Neuronal stem cell (in vitro differentiated cells): ENCODE results near the gene DLG1.

Source experiments
- DNase-seq: peaks from one replicate; pipeline ENCODE4 v3.0.0-alpha.2; 2013; ENCODE audit warnings: low spot score
- H2AFZ ChIP-seq: one replicate; pipeline ENCODE4 v1.6.1; 2013; ENCODE audit warnings: mild to moderate bottlenecking, low read length, inconsistent platforms
- H2AK5ac ChIP-seq: 2 replicates; pipeline ENCODE4 v1.6.1; 2013; ENCODE audit warnings: low read depth, mild to moderate bottlenecking, inconsistent platforms, low read length, moderate library complexity, mixed read lengths
- H2BK120ac ChIP-seq: 2 replicates; pipeline ENCODE4 v1.6.1; 2013; ENCODE audit warnings: low read depth, mild to moderate bottlenecking, inconsistent platforms, low read length, moderate library complexity, mixed read lengths
- H2BK12ac ChIP-seq: one replicate; pipeline ENCODE4 v1.6.1; 2013; ENCODE audit warnings: low read length, inconsistent platforms
- H2BK15ac ChIP-seq: 2 replicates; pipeline ENCODE4 v1.6.1; 2013; ENCODE audit warnings: mild to moderate bottlenecking, low read length, inconsistent platforms, mixed read lengths
- H2BK5ac ChIP-seq: one replicate; pipeline ENCODE4 v1.6.1; 2013; ENCODE audit warnings: inconsistent platforms, mild to moderate bottlenecking, low read length, moderate library complexity
- H3K14ac ChIP-seq: one replicate; pipeline ENCODE4 v1.6.1; 2013; ENCODE audit warnings: low read length, inconsistent platforms
- H3K18ac ChIP-seq: 2 replicates; pipeline ENCODE4 v1.6.1; 2013; ENCODE audit warnings: low read length, inconsistent platforms
- H3K23ac ChIP-seq: 2 replicates; pipeline ENCODE4 v1.6.1; 2013; ENCODE audit warnings: low read depth, mild to moderate bottlenecking, mixed read lengths, low read length, inconsistent platforms; ENCODE audit not compliant: poor library complexity
- H3K27ac ChIP-seq: replicated peaks from 3 replicates; pipeline ENCODE4 v1.5.1; 2013; ENCODE audit warnings: low read length, inconsistent platforms
- H3K27me3 ChIP-seq, 3 experiments: 2 replicates each; pipeline ENCODE4 v1.6.1; 2013; ENCODE audit warnings: low read length in 3 of 3, mild to moderate bottlenecking in 2 of 3, inconsistent platforms in 1 of 3, low read depth in 1 of 3, mixed read lengths in 1 of 3, moderate library complexity in 1 of 3; ENCODE audit not compliant: control insufficient read depth in 3 of 3, insufficient read depth in 3 of 3
- H3K36me3 ChIP-seq, 2 donors: replicated peaks in 1 of 2; 2 replicates each; pipeline ENCODE4 v1.6.1; 2013; ENCODE audit warnings: low read length in 2 of 2; ENCODE audit not compliant: control insufficient read depth in 2 of 2, insufficient read depth in 2 of 2
- H3K4ac ChIP-seq: 2 replicates; pipeline ENCODE4 v1.6.1; 2013; ENCODE audit warnings: inconsistent platforms, mild to moderate bottlenecking, low read length, moderate library complexity
- H3K4me1 ChIP-seq, 2 donors: 1 replicate in 1 of 2; 2 replicates in 1 of 2; pipeline ENCODE4 v1.6.1; 2013; ENCODE audit warnings: low read length in 2 of 2, low read depth in 1 of 2; ENCODE audit not compliant: control insufficient read depth in 2 of 2, insufficient read depth in 1 of 2
- H3K4me2 ChIP-seq: one replicate; pipeline ENCODE4 v1.6.1; 2013; ENCODE audit warnings: mild to moderate bottlenecking, low read length, inconsistent platforms; ENCODE audit not compliant: insufficient read depth, poor library complexity, severe bottlenecking
- H3K4me3 ChIP-seq, 2 donors: 2 replicates each; pipeline ENCODE4 v1.5.1; 2013; ENCODE audit warnings: low read length in 2 of 2, mild to moderate bottlenecking in 2 of 2, inconsistent platforms in 1 of 2, moderate library complexity in 1 of 2
- H3K79me1 ChIP-seq: one replicate; pipeline ENCODE4 v1.6.1; 2013; ENCODE audit warnings: low read depth, mild to moderate bottlenecking, inconsistent platforms, low read length, moderate library complexity
- H3K9ac ChIP-seq: one replicate; pipeline ENCODE4 v1.6.1; 2013; ENCODE audit warnings: mild to moderate bottlenecking, low read depth, low read length, inconsistent platforms; ENCODE audit not compliant: poor library complexity
- H3K9me3 ChIP-seq, 2 donors: replicated peaks in 1 of 2; 2 replicates each; pipeline versions ENCODE3 to v1.6.1; 2013; ENCODE audit warnings: low read length in 2 of 2, mild to moderate bottlenecking in 2 of 2, inconsistent platforms in 1 of 2, low read depth in 1 of 2, mixed read lengths in 1 of 2, moderate library complexity in 1 of 2; ENCODE audit not compliant: control insufficient read depth in 2 of 2, insufficient read depth in 1 of 2
- H4K8ac ChIP-seq: one replicate; pipeline ENCODE4 v1.6.1; 2013; ENCODE audit warnings: low read depth, mild to moderate bottlenecking, inconsistent platforms, low read length, moderate library complexity
- H4K91ac ChIP-seq: one replicate; pipeline ENCODE4 v1.6.1; 2013; ENCODE audit warnings: low read length, low read depth, mild to moderate bottlenecking, inconsistent platforms; ENCODE audit not compliant: poor library complexity
- WGBS, 2 donors: extraction: QIAGEN DNeasy Blood & Tissue Kit; methylation state at CpG; one replicate each; pipeline ENCODE4 v1.1.7; 2013; ENCODE audit warnings: missing lambda C conversion rate in 2 of 2, mixed read lengths in 1 of 2; ENCODE audit not compliant: insufficient read length in 2 of 2, insufficient replicate concordance in 1 of 2; ENCODE audit errors: extremely low coverage in 2 of 2; 5-methylcytosine and 5-hydroxymethylcytosine counted together

Gene DLG1

DNA sequence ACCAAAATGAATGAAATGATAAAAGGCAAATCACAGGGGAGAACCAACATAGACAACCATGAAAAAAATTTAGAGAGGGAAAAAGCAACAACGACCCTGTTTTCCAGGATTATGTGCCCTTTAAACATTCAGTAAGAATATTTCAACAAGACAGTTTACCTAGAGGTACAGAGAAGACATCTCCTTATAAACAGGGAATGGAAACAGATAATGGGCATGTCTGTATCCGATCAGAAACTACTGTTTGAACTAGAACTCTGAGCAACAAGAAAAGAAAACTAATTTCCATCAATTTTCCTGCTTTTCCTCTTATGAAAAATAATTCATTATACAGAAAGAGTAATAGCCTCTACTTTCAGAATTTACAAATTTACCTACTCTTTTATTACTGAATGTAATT lies 39.3 kb downstream of the DLG1 start:
- Histone ChIP-seq H2BK15ac (no peak overlapping the region), H3K79me1 (no peaks in the 10 kb centered on the region), H2AK5ac (no peak overlapping the region), H3K4ac (no peak overlapping the region), H3K14ac (no peak overlapping the region), H3K4me1 (peaks cover 6 to 10% of the 10 kb centered on the region in 2 donors), H2BK12ac (no peak overlapping the region), H3K4me2 (no peak overlapping the region), H3K27ac (no peak overlapping the region), H2AFZ (no peak overlapping the region), H2BK5ac (no peak overlapping the region), H4K91ac (no peak overlapping the region), H2BK120ac (no peak overlapping the region), H3K36me3 (peaks cover 0 to 19% of the 10 kb centered on the region in 2 donors), H3K9ac (no peak overlapping the region), H3K18ac (no peak overlapping the region), H3K23ac (no peak overlapping the region), H3K4me3 (no peak overlapping the region), H3K9me3 (peaks cover 0 to 9% of the 10 kb centered on the region in 2 donors), H4K8ac (no peak overlapping the region), H3K27me3 (no peaks in the 10 kb centered on the region)
- WGBS, 2 donors: no CpG with 5 or more reads among the region's 2 CpGs
- no peak for DNase-seq

DNA sequence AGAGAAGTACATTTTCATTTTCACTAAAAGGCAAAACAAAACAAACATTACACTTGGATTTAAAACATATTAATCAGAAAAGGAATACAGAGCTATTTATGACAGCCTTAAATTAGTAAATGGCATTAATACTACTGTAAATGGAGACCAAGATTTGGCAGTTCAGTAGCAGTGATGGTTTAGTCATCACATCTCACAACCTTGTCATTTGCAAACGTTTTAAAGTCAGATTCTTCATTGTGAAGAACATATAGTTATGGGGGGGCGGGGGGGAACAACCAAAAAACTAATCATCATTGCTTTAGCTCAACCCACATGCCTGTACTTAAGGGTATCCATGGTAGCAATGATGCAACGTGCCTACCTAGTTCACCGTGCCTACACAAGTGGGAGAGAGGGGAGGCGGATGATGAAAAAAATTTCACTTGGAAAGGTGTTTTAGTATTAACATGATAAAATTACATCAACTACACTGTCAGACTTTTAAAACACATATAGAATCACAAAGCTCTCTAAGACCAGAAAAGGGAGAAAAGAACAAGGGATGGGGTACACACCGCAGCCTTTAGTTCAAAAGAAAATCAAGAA lies 40.1 kb downstream of the DLG1 start:
- no peak overlapping the region for H3K27ac ChIP-seq
- WGBS, 2 donors: no CpG with 5 or more reads among the region's 6 CpGs

DNA sequence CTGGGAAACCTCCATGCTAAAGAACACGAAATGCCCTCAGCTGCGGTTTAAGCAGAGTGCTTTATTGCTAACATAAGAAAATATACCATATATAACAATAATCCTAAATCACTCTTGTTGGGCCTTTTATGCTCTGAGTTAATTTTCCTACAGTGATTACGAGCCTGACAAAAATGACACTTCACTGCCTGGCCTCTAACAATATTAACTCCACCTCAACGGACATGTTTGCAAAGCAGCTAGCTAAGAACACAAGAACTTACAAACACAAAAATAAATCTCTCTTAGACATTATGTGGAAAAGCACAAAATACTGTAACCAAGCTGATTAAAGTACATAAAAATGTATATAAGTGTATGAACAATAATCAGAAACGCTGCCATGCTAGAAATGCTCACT lies 40.7 kb downstream of the DLG1 start:
- Histone ChIP-seq H3K18ac (no peak overlapping the region), H3K9ac (no peak overlapping the region), H3K4ac (no peak overlapping the region), H3K4me1 (peaks cover 8 to 10% of the 10 kb centered on the region in 2 donors), H2BK5ac (no peak overlapping the region), H2BK15ac (no peak overlapping the region), H2AFZ (no peak overlapping the region), H3K79me1 (no peaks in the 10 kb centered on the region), H3K14ac (no peak overlapping the region), H3K4me2 (no peak overlapping the region), H3K36me3 (peaks cover 0 to 19% of the 10 kb centered on the region in 2 donors), H3K27ac (no peak overlapping the region), H3K4me3 (no peak overlapping the region), H2BK12ac (no peak overlapping the region), H4K8ac (no peak overlapping the region), H4K91ac (no peak overlapping the region), H2BK120ac (no peak overlapping the region), H3K27me3 (no peaks in the 10 kb centered on the region), H2AK5ac (no peak overlapping the region), H3K23ac (no peak overlapping the region), H3K9me3 (peaks cover 0 to 4% of the 10 kb centered on the region in 2 donors)
- WGBS, 2 donors: no CpG with 5 or more reads among the region's 5 CpGs
- no peak for DNase-seq

More for the DNA sequence above, 40.1 kb downstream of the DLG1 start:
- Histone ChIP-seq H3K14ac (no peak overlapping the region), H3K18ac (no peak overlapping the region), H3K4me1 (peaks cover 8 to 10% of the 10 kb centered on the region in 2 donors), H3K4me3 (no peak overlapping the region), H2AFZ (no peak overlapping the region), H3K36me3 (peaks cover 0 to 19% of the 10 kb centered on the region in 2 donors), H2BK12ac (no peak overlapping the region), H3K9ac (no peak overlapping the region), H3K9me3 (peaks cover 0 to 5% of the 10 kb centered on the region in 2 donors), H4K8ac (no peak overlapping the region), H2BK120ac (no peak overlapping the region), H2BK15ac (no peak overlapping the region), H4K91ac (no peak overlapping the region), H3K23ac (no peak overlapping the region), H2AK5ac (no peak overlapping the region), H3K4me2 (no peak overlapping the region), H3K27me3 (no peaks in the 10 kb centered on the region), H3K4ac (no peak overlapping the region), H2BK5ac (no peak overlapping the region), H3K79me1 (no peaks in the 10 kb centered on the region)
- DNase-seq: no peak

DNA sequence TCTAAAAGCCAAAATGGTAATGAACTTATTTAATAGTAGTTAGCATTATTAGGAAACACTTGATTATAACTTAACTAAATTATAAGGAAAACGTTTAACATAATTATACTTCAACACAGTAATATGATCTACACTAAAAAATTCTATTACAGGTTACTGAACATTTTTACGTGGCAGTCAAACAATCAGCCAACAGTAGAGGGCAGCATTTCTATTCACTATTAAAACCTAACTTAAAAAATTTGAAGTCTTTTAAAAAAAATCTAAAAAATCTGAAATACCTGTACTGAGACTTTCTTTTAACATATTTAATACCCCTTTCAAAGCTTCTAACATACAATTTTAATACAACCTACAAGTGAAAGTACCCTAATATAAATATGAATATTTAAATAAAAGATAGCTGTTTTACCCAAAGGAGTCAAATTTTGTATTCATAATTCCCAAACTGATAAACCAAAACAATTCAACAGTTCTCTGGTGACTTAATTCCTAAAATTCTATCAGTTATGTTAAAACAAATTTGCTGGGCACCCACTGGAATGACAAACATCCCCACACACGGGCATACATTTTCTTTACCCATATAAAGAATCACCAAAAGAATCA lies 41.5 kb downstream of the DLG1 start:
- H3K9me3 ChIP-seq: peaks cover 0 to under 1% of the 10 kb centered on the region in 2 donors
- no peak overlapping the region for H2BK120ac ChIP-seq
- H3K79me1 ChIP-seq: no peaks in the 10 kb centered on the region
- H2BK15ac ChIP-seq: no peak overlapping the region
- no peak overlapping the region for H3K23ac ChIP-seq
- H3K14ac ChIP-seq: no peak overlapping the region
- no peak overlapping the region for H2AK5ac ChIP-seq
- H4K8ac ChIP-seq: no peak overlapping the region
- no peak overlapping the region for H3K9ac ChIP-seq
- H3K36me3 ChIP-seq: peaks cover 0 to 23% of the 10 kb centered on the region in 2 donors
- no peak overlapping the region for H3K4me3 ChIP-seq
- no peak overlapping the region for H2AFZ ChIP-seq
- H2BK12ac ChIP-seq: no peak overlapping the region
- DNase-seq: no peak
- H2BK5ac ChIP-seq: no peak overlapping the region
- H3K27ac ChIP-seq: peak overlapping the region; percentile 22
- WGBS, 2 donors: no CpG with 5 or more reads among the region's 3 CpGs
- H3K4ac ChIP-seq: no peak overlapping the region
- H3K4me1 ChIP-seq: peaks cover 6 to 10% of the 10 kb centered on the region in 2 donors
- H3K4me2 ChIP-seq: no peak overlapping the region
- H3K18ac ChIP-seq: no peak overlapping the region
- H4K91ac ChIP-seq: no peak overlapping the region
- H3K27me3 ChIP-seq: no peaks in the 10 kb centered on the region
